Esophagus (tissue), 2 donors: ENCODE data around the gene MTMR3. TPM values are rescaled to one million over a fixed set of nuclear protein-coding genes. Genes with fewer than 3 reads are reported as not detected.

Experiments used
- H3K27ac ChIP-seq, 2 donors: one replicate each; pipeline ENCODE4 v1.5.1; 2013; ENCODE audit warnings: low read depth in 2 of 2, mild to moderate bottlenecking in 2 of 2, inconsistent platforms in 1 of 2, low read length in 1 of 2, moderate library complexity in 1 of 2
- H3K27me3 ChIP-seq, 2 donors: one replicate each; pipeline ENCODE4 v1.6.1; 2013; ENCODE audit warnings: low read length in 2 of 2, control low read depth in 1 of 2, mild to moderate bottlenecking in 1 of 2; ENCODE audit not compliant: insufficient read depth in 2 of 2, control insufficient read depth in 1 of 2
- H3K36me3 ChIP-seq, 2 donors: one replicate each; pipeline ENCODE4 v1.6.1; 2013; ENCODE audit warnings: low read length in 1 of 2; ENCODE audit not compliant: control insufficient read depth in 2 of 2, insufficient read depth in 2 of 2
- H3K4me1 ChIP-seq, 2 donors: one replicate each; pipeline ENCODE4 v1.6.1; 2013; ENCODE audit warnings: low read length in 1 of 2; ENCODE audit not compliant: control insufficient read depth in 2 of 2, insufficient read depth in 2 of 2
- H3K4me3 ChIP-seq, 2 donors: one replicate each; pipeline ENCODE4 v1.5.1; 2013; ENCODE audit warnings: low read length in 2 of 2, mild to moderate bottlenecking in 2 of 2, low read depth in 1 of 2, moderate library complexity in 1 of 2
- H3K9me3 ChIP-seq, 2 donors: one replicate each; pipeline ENCODE4 v1.6.1; 2013; ENCODE audit warnings: mild to moderate bottlenecking in 2 of 2, low read depth in 1 of 2, low read length in 1 of 2, moderate library complexity in 1 of 2; ENCODE audit not compliant: control insufficient read depth in 2 of 2, insufficient read depth in 1 of 2
- WGBS, 2 donors: extraction: QIAGEN DNeasy Blood & Tissue Kit; methylation state at CpG; one replicate each; pipeline ENCODE4 v1.1.7; 2013; 5-methylcytosine and 5-hydroxymethylcytosine counted together
- polyA plus RNA-seq, 2 donors: library from polyadenylated mRNA; stranded (reverse); fragments of 200-250 nt; gene quantifications; one replicate each; pipeline ENCODE4 v1.2.3, GENCODE V29; 2013
- donor health status: healthy with polysubstance abuse.
- donor health status: Bipolar disorder and iron deficiency.

The MTMR3 gene
- polyA plus RNA-seq, 2 donors, result 15.3 to 28.3 TPM

DNA sequence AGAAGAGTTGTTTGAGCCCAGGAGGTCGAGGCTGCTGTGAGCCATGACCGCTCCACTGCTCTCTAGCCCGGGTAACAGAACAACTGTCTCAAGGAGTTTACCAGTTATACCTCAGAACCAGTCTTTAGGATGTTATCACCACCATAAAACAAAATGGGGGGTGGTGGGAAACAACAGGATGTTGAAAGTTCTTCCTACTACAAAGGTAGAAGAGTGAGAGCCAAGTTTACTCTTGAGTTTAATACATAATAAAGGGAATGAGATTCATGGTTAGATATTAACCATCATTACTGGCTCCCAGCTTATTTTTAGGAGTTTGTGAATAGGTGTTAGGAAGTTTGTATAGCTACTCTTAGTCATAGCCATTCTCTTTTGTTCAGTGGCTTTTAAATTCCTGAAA, 118.5 kb downstream of the MTMR3 start:
- 90 to 98% methylated on average over 3 of the region's 3 CpGs for WGBS, 2 donors
- no peaks in the 10 kb centered on the region for H3K9me3 ChIP-seq
- H3K4me3 ChIP-seq, result no peak overlapping the region
- H3K36me3 ChIP-seq, result peaks cover 3 to 4% of the 10 kb centered on the region in 2 donors
- H3K27me3 ChIP-seq, result no peaks in the 10 kb centered on the region
- no peak overlapping the region for H3K27ac ChIP-seq
- no peaks in the 10 kb centered on the region for H3K4me1 ChIP-seq

DNA sequence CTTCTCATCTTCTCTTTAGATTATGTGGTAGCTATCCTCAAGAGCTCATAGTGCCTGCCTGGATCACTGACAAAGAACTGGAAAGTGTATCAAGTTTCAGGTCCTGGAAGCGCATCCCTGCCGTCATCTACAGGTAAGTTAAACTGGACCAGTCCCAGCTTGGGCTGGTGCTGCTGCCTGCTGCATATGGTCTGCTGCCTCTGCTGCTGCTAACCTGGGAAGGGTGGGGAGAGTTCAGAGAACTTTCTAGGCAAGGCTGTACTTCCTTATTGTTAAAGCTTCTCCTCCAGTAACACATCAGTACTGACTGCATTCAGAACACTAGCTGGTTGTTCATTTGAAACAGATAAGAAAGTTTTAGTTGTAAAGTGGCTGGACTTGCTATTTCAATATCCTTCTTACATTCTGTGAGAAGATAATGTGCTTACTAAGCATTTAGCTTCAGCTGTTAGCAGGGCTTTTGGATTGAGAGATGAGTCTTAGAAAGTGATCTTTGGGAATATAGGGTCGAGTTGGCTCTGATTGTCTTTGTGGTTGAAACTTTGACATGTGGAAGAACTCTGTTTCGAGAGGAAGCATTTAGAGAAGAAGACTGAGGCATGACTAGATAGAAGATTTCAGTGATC, 120.0 kb downstream of the MTMR3 start:
- H3K9me3 ChIP-seq, result no peaks in the 10 kb centered on the region
- H3K36me3 ChIP-seq, result peaks cover 6 to 13% of the 10 kb centered on the region in 2 donors
- 73 to 75% methylated on average over 4 of the region's 4 CpGs for WGBS, 2 donors
- H3K27ac ChIP-seq, result no peak overlapping the region
- H3K27me3 ChIP-seq, result no peaks in the 10 kb centered on the region
- no peaks in the 10 kb centered on the region for H3K4me1 ChIP-seq
- no peak overlapping the region for H3K4me3 ChIP-seq

DNA sequence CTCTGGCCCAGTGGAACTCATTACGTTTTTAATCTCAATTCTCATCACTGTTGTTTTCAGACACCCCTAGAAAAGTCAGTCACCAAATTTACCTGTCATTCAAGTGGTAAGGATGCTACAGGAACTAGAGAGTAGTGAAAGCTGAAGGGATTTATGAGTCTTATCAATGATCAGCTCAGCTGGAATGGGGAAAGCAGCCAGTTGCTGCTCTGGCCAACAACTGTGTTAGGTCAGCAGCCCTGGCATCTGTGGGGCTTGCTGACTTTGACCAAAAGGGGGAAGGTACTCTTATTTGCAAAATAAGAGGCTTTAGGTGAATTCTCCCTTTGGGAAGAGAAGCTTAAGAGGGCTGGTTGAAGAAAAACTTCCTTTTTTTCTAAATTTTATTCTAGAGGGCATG, 121.1 kb downstream of the MTMR3 start:
- 73 to 83% methylated on average over 1 of the region's 1 CpG for WGBS, 2 donors
- peaks cover 6 to 17% of the 10 kb centered on the region in 2 donors for H3K36me3 ChIP-seq
- no peak overlapping the region for H3K4me3 ChIP-seq
- H3K27ac ChIP-seq, result no peak overlapping the region
- no peaks in the 10 kb centered on the region for H3K27me3 ChIP-seq
- H3K4me1 ChIP-seq, result no peaks in the 10 kb centered on the region
- no peaks in the 10 kb centered on the region for H3K9me3 ChIP-seq

DNA sequence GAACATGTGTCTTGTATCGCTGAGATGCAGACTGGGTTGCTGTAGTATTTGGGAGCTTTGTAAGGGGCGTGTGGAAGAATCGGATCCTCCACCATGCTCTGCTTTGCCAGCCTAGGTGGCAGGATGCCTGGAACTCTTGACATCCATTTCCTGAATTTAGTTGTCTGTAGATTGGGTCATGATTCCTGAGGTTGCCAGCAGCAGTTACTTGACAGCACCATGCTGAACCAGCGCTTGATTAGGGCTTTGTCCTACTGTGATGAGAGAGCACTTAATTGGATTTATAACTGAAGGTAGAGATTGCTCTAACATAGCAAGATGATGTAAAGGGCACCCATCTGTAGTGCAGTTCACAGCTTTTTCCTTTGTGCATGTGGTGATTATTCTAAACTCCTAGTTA, 121.7 kb downstream of the MTMR3 start:
- no peaks in the 10 kb centered on the region for H3K27me3 ChIP-seq
- H3K27ac ChIP-seq, result no peak overlapping the region
- WGBS, 2 donors, result 47 to 49% methylated on average over 4 of the region's 4 CpGs
- H3K36me3 ChIP-seq, result peaks cover 8 to 17% of the 10 kb centered on the region in 2 donors
- no peaks in the 10 kb centered on the region for H3K4me1 ChIP-seq
- no peaks in the 10 kb centered on the region for H3K9me3 ChIP-seq
- H3K4me3 ChIP-seq, result no peak overlapping the region

DNA sequence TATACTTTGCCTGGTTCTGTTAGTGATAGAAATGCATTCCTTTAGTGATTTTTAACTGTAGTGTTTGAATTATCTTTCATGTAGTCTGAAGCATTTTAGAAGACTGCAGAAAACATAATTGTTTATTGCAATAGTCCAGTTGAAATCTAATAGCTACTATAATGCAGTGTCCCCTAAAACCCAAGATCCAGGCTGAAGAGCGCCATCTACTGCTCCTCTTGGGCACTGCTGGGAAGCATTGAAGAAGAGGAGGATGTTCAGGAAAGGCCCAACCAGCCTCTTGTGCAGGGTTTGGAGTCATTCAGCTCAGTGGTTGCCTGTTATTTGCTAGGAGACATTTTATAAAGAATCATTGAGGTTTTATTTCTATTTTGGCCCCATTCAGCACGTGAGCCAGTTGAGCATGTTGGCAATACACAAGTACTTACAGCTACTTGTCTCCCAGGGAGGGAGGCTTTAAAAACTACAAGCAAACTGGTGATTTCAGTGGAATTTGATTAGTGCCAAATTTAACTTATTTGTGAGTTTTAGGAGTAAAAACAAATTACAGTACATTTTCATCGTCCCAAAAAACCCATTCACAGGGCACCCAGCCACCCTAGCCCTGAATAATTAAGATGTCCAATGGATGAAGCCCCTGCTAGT, 122.4 kb downstream of the MTMR3 start:
- 46% methylated on average over 3 of the region's 3 CpGs for WGBS, 2 donors
- Histone ChIP-seq H3K27ac (no peak overlapping the region), H3K4me1 (no peaks in the 10 kb centered on the region), H3K36me3 (peaks cover 11 to 20% of the 10 kb centered on the region in 2 donors), H3K4me3 (no peak overlapping the region), H3K27me3 (no peaks in the 10 kb centered on the region), H3K9me3 (no peaks in the 10 kb centered on the region)

DNA sequence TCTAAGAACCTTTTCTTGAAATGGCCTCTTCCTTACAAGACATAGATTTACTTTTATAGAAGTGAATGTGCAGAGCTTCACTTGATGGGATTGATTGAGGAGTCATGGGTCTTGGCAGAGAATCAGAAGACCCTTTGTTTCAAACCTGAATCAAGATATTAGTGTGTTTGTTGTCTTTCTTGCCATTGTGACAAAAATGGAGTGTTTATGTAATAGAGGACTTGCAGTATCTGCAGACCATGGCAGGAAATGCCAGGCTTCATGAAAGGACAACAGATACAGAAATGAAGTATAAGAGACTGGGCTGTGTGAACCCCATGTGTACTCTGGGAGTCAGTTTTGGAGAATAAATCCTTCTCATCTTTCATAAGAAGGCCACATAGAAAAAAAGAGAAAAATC, 124.4 kb downstream of the MTMR3 start:
- Histone ChIP-seq H3K4me3 (no peak overlapping the region), H3K9me3 (no peaks in the 10 kb centered on the region), H3K27ac (no peak overlapping the region), H3K27me3 (no peaks in the 10 kb centered on the region), H3K4me1 (no peaks in the 10 kb centered on the region), H3K36me3 (peaks cover 12 to 24% of the 10 kb centered on the region in 2 donors)

DNA sequence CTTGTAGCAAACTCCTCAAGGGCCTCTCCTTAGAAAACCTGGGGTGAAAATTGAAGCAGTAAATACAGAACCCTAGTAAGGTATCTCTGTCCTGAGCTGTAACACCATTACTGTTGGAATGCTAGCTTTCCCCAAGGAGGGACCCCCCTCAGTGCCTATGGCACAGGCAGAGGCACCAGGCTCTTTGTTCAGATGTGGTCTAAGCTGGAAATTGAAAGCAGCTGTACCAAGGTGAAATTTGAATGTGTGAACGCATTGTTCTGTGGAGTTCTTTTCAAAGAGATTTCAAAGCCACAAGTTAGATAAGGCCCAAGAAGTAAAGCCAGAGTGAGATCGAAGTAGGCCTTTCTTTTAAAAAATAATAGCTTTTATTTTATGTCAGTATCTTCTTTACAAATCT, 125.4 kb downstream of the MTMR3 start:
- no peaks in the 10 kb centered on the region for H3K4me1 ChIP-seq
- no peak overlapping the region for H3K4me3 ChIP-seq
- H3K27ac ChIP-seq, result no peak overlapping the region
- WGBS, 2 donors, result 78 to 84% methylated on average over 2 of the region's 2 CpGs
- H3K27me3 ChIP-seq, result no peaks in the 10 kb centered on the region
- H3K9me3 ChIP-seq, result no peaks in the 10 kb centered on the region
- peaks cover 14 to 22% of the 10 kb centered on the region in 2 donors for H3K36me3 ChIP-seq

DNA sequence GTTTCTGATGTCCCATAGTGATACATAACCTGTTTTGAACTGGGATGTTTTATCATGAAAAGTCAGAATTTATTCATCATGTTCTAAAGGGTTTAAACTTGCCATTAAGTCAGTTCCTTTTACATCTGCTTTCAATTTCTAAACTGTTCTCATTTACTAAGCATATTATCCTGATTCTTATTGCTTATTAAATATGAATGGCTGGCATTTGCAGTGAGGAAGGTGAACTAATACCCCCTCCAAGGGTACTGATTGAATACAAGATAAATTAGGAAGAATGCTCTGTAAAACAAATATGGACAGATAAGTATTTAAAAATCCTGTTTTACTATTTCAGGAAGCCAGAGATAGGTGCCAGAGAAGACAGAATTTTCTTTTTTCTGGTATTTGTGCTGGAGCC, 126.5 kb downstream of the MTMR3 start:
- Histone ChIP-seq H3K36me3 (peaks cover 10 to 22% of the 10 kb centered on the region in 2 donors), H3K9me3 (no peaks in the 10 kb centered on the region), H3K27ac (no peak overlapping the region), H3K4me1 (no peaks in the 10 kb centered on the region), H3K4me3 (no peak overlapping the region), H3K27me3 (no peaks in the 10 kb centered on the region)

DNA sequence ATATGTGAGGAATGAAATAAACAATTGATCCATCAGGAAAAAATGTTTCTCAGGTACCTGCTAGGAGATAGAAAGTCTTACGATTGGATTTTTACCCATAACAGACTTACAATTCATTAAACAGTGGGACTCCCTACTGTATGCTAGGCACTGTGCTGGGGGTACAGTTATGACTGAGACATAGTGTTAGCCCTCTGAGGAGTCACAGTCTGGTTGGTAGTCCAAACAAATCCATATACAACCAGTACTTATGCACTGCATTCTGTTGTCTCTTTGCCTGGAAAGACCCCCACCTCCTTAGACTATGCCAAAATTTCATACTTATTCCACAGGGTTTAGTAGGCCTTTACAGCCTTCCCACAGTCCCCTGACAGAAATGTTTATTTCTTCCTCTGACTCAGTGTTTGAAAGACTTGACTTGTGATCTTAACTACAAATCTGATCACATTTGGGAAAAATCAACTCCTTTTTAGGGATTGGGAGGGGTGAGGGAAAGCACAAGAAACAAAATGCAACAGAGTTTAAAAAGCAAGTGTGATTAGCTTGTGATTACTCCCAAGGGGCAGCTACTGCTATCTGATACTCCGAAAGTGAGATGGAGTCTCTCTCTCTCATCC, 127.9 kb downstream of the MTMR3 start:
- Histone ChIP-seq H3K4me3 (no peak overlapping the region), H3K9me3 (no peaks in the 10 kb centered on the region), H3K27ac (no peak overlapping the region), H3K4me1 (no peaks in the 10 kb centered on the region), H3K36me3 (peaks cover 13 to 30% of the 10 kb centered on the region in 2 donors), H3K27me3 (no peaks in the 10 kb centered on the region)
- WGBS, 2 donors, result 52 to 67% methylated on average over 2 of the region's 2 CpGs

DNA sequence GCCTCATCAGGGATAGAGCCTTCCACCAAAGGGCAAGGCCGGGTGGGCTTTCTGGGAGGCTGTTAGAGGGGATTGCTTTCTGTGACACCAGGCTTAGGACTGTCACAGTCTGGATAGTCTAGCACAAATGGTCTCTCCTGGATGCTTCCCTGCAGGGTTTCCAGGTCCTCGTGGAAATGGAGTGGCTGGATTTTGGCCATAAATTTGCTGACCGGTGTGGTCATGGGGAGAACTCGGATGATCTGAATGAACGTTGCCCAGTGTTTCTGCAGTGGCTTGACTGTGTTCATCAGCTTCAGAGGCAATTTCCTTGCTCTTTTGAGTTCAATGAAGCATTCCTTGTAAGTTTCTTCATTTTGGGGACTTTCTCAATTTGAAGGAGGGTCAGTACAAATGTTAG, 130.2 kb downstream of the MTMR3 start:
- WGBS, 2 donors, result 77 to 82% methylated on average over 5 of the region's 5 CpGs
- Histone ChIP-seq H3K27me3 (no peaks in the 10 kb centered on the region), H3K4me1 (no peaks in the 10 kb centered on the region), H3K4me3 (no peak overlapping the region), H3K36me3 (peaks cover 12 to 35% of the 10 kb centered on the region in 2 donors), H3K27ac (no peak overlapping the region), H3K9me3 (no peaks in the 10 kb centered on the region)
